GM19193 (cell line): ENCODE measurements around the gene PLEKHN1.

Experiments
- POLR2A ChIP-seq: IDR thresholded peaks from 4 replicates; pipeline ENCODE4 v1.6.1; 2011; ENCODE audit not compliant: insufficient read depth, insufficient read length; ENCODE audit errors: extremely low read depth

Gene PLEKHN1

DNA sequence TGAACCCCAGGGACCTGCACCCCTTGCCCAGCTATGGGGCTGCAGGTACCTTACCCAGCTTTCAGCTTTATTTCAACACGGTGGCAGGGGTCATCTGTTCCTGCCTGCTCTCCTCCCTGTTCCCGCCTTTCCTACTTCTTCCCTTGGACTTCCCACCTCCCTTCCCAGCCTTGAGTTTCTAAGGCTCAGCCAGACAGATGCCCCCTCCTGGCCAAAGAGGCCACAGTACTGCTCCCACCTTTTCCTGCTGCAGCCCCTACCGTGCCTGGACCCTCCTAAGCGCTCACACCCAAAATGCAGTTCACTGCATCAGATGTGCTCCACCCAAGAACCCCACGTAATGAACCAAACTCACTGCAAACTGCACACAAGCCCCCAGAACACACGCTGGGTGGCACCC lies 14.9 kb upstream of the PLEKHN1 start:
- no peak for TF ChIP-seq POLR2A

DNA sequence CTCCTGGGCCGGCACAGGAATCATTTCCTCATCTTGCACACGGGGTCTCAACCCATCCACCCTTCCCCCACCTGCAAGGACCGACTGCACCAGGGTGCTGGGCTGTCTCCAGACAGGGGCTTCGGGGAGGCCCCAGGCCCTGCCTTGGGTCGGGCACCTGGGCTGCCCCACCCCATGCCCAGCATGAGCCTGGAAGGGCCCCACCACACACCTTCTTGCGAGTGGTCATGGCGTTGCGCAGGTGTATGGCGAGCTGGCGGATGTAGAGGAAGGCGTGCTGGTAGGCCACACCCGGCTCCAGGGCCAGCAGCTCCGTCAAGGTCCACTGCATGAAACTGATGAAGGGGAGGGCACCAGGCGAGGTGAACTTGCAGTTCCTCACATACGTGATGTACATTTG lies 14.1 kb upstream of the PLEKHN1 start:
- TF ChIP-seq POLR2A = no peak

DNA sequence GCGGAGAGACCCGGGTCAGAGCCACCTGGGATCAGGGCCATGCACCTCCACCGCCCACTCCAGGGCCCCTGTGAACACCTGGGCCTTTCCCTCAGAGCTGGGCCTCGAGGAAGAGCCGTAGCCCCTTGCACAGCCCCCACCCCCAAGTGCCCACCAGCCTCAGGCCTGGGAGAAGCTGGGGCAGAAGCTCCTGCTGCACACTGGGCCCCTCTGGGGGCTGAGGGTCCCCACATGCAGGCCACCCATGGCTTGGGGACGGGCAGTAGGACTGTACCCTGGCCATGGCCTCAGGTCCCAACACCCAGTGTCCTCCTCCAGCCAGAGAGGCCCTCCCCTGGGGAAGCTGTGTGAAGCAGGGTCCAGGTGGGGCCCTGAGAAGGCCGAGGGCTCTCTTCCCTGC lies 13.7 kb upstream of the PLEKHN1 start:
- TF ChIP-seq POLR2A = no peak

DNA sequence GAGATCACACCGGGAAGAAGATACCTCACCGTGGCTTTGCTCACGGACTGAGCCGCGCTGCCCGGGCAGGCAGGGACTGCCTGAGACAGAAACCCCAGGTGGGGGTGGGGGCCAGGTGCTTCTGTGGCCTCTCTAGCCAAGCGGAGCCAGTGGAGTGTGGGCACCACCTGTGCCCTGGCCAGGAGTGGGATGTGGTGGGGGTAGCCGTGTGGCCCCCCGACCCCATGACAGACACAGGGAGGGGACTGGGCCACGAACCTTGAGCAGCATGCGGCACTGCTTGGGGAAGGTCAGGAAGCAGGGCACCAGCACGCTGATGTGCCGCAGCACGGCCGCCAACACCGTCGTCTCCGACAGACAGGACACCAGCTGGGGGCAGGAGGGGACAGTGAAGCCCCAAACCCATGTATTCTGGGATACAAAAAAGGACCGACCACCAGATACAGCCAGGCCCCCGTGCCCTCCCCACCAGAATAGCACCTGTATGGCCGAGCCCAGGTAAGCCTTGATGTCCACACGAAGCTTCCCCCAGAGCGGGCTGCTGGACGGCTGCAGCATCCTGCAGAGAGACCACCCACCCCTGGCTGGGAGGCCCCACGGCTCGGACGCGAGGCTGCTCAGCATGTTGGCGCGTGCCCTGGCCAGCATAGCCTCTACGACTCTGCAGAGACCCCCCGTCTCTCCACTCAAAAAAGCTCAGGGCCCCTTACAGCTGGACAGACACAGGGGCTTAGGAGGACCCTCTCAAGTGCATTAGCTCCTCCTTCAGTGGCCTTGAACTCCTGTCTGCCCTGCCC lies 12.6 kb upstream of the PLEKHN1 start:
- TF ChIP-seq POLR2A = no peak

DNA sequence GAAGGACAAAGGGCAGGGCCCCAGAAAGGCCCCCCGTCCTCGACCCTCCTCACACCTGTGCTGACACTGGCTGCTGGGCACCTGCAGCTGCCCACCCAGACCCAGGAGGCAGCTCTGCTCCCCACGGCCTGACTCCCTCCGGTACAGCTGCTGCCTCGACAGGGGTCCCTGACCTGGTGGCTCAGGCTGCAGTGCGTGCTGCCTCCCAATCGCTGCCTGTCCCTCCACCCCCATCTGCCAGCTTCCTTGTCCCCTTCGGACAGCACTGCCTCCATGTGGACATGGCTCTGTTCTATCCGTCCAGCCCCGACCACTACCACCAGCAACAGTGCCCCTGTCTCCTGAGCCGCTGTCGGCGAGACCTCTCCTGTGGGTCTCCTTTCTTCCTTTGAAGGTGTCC lies 11.4 kb upstream of the PLEKHN1 start:
- TF ChIP-seq POLR2A = no peak

DNA sequence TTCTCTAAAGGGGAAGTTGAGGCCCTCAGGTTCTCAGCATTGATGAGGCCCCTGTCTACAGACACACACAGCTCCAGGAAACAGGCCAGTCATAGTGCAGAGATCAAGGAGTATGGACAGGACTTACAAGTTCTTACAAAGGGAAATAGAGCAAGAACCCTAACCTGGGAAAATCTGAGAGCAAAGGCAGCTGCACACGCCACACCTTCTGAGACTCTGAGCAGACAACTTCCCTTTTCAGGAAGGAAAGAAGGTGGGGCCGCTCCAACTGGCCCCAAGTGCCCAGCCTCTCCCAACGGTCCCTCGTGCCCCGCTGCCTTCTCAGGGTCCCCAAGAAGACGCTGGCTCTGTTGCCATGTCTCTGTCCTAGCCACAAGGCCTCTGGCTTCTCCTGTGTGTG lies 10.8 kb upstream of the PLEKHN1 start:
- no peak for TF ChIP-seq POLR2A

DNA sequence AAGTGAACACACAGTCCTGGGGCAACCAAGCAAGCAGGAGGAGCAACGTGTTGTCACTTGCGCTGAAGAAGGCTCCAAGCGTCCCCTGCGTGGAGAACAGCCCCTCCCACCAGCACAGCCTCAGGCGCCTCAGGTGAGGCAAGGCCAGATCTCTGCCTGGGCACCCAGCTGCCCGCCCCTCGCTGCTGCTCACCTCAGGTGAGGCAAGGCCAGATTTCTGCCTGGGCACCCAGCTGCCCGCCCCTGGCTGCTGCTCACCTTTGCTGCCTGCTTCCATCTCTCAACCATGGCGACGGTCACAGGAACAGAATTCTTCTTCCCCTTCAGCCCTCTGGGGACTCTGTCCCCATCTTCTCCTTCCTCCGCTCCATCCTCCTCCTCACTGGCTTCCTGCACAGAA lies 9.6 kb upstream of the PLEKHN1 start:
- no peak for TF ChIP-seq POLR2A

DNA sequence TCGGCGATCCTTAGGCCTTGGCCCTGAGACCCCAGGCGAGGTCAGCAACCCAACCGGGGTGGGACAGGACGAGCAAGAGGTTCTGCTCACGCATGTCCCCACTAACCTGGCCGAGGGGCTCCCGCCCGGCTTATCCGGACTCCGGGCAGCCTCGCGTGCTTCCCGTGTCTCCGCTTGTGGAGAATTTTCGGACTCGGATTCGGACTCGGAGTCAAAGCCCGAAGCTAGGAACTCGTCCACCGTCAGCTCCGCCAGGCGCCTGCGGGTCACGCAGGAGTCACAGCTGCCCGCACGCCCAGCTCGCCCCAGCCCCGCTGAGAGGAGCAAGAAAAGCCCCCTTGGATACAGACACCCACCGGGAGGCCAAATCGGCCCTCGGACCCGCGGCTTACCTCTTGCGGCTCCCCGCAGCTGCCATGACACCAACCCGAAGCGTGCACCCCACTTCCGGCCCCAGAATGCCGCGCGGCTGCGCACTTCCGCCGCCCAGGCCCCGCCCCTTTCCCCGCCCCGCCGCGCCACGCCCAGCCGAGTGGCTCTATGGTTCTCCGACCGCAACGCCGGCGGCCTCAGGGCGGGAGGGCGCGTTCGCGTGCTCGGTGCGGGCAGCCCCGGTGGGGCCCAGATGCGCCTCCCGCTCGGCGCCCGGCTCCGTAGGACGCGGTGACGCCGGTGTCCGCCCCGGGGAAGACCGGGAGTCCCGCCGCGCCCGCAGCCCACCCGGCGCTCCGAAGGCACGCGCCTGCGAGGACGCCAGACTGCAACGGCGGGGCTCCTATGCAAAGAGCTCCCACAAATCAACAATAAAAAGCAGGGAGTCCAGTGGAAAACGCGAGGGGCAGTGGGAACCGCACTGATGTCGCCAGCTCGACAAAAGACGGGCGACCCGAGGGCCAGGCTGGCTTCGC lies 7.2 kb upstream of the PLEKHN1 start, which contains the start of gene NOC2L:
NOC2L (minus strand) TSS at position 434 of the 908 bp plus-strand sequence; CDS start at position 418, 16 bp downstream.
- TF ChIP-seq POLR2A = peak; percentile 76

DNA sequence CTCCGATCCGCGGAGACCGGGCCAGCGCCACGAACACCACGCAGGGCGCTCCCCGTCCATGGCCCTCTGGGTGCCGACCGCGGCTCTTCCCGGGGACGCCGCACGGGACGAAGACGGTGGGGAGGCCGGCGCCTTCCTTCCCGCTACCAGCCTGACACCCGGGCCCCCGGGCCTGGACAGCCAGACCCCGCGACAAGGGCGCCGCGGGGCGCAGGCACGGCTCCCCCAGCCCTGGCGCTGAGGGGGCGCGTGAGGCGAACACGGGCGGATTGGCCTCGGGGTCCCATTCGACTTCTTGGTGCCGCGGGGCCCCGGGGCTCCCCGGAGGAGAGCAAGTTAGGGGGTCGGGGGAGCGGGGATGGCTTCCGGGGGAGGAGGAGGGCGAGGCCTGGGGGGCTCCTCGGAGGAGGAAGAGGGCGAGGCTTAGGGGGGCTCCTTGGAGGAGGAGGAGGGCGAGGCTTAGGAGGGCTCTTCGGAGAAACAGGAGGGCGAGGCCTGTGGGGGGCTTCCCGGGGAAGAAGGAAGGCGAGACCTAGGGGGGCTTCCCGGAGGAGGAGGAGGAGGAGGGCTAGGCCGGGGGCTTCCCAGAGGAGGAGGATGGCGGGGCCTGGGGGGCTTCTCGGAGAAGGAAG lies 6.4 kb upstream of the PLEKHN1 start:
- TF ChIP-seq POLR2A = no peak

DNA sequence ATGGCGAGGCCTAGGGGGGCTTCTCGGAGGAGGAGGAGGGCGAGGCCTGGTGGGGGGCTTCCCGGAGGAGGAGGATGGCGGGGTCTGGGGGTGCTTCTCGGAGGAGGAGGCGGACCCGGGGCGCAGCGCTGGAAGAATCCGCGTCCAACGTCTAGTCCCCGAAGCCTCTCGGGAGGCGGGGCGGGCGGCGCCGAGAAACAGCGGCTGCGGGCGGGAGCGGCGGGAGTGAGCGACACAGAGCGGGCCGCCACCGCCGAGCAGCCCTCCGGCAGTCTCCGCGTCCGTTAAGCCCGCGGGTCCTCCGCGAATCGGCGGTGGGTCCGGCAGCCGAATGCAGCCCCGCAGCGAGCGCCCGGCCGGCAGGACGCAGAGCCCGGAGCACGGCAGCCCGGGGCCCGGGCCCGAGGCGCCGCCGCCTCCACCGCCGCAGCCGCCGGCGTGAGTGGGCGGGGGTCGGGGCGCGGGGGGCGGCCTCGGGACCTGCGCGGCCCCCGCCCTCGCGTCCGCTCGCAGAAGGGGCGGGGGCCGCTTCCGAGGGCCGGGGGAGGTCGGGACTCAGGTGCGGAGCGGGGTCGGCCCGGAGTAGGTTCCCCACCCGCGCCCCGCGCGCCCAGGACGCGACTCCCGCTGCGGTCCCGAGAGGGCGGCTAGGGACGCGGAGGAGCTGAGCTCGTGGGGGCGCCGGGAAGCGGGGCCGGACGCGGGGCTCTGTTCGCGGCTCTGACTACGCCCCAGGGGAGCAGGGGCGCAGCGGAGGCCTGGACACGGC lies 5.7 kb upstream of the PLEKHN1 start, which contains the start of gene KLHL17:
KLHL17 (plus strand) TSS at position 222 of the 769 bp plus-strand sequence; CDS start at position 332, 110 bp downstream.
- TF ChIP-seq POLR2A = peak; percentile 41

DNA sequence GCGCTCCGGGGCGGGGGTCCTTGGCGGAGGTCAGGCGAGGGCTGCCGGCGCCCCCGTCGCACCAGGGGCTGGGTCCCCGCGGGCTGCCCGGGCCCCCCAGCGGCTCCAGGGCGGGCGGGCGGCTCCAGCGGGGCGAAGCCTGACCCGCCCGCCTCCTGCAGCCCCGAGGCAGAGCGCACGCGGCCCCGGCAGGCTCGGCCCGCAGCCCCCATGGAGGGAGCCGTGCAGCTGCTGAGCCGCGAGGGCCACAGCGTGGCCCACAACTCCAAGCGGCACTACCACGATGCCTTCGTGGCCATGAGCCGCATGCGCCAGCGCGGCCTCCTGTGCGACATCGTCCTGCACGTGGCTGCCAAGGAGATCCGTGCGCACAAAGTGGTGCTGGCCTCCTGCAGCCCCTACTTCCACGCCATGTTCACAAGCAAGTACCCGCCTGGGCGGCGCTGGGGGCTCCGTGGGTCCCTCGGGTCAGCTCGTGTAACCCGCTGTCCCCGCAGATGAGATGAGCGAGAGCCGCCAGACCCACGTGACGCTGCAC lies 5.1 kb upstream of the PLEKHN1 start:
- no peak for TF ChIP-seq POLR2A

DNA sequence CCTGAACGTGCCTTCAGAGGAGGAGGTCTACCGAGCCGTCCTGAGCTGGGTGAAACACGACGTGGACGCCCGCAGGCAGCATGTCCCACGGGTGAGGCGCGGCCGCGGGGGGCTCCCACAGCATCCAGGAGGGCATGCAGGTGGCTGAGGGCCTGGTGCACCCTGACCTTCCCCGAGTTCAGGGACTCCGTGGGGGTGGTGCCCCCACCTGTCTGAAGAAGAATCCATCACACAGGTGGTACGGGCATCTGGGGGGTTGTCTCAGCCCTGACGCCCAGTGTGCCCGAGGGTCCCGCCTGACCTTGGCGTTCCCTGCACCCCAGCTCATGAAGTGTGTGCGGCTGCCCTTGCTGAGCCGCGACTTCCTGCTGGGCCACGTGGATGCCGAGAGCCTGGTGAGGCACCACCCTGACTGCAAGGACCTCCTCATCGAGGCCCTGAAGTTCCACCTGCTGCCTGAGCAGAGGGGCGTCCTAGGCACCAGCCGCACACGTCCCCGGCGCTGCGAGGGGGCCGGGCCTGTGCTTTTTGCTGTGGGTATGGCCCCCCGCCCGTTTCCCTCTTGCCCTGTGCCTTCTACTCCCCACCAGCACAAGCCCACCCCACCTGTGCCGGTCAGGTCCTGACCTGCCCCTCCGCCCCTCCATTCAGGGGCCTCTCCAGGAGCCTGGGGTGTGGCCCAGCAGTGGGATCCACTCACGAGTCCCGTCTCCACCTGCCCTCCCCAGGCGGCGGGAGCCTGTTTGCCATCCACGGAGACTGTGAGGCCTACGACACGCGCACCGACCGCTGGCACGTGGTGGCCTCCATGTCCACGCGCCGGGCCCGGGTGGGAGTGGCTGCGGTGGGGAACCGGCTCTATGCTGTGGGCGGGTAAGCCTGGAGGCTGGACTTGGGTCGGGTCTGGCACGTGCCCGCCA lies 3.6 kb upstream of the PLEKHN1 start:
- no peak for TF ChIP-seq POLR2A

DNA sequence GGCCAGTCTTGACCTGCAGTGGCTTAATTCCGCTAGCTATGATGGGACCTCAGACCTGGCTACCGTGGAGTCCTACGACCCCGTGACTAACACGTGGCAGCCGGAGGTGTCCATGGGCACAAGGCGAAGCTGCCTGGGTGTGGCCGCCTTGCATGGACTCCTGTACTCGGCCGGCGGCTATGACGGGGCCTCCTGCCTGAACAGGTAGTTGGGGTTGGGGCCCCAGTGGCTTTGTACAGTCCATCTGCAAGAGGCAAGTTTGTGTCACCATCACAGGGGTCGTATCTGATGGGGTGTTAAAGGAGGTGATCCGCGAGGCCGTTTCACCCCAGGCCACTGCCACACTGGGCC lies 3.0 kb upstream of the PLEKHN1 start:
- TF ChIP-seq POLR2A = no peak
